ENCODE data around the gene RPS6KA5.

DNA sequence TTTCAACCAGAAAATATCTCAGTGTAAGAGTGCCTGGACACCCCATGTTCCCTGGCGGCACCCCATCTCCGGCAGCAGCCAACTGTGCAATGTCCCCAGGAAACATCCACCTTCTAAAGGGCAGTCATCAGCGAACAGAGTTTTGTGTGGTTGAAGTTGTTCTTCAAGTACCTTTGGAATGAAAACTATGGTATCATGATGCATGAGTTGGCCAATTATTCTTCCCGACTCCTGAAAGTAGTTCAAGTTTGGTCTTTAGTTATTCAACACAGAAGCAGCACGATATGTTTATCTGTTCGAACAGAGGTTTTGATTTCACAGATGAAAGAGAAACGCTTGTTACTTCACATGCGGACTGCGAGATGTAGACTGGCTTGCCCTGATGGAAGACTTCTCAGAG, 223.1 kb downstream of the RPS6KA5 start:
- TF ChIP-seq POLR2A (IDR thresholded peaks at IDR 0.05), result no peak
- no peak for TF ChIP-seq CTCF (IDR thresholded peaks at IDR 0.05)
